Measurements from ENCODE around the gene ZNF524. TPM values are rescaled to one million over a fixed set of nuclear protein-coding genes. Genes with fewer than 3 reads are reported as not detected.

Gene ZNF524
- total and polyA plus RNA-seq, 5 donors from 2014 or later: 13.7 to 53.7 (median 42.7) TPM

GRCh38 chr19:55591555-55591954 lies 8.5 kb upstream of the ZNF524 start:
- H3K4me1 ChIP-seq (ENCODE audit: control insufficient read depth, insufficient read depth, low read length, poor library complexity, severe bottlenecking): peaks cover 15% of the 10 kb centered on the region
- Mint-ChIP-seq H3K27me3 (peaks cover 10% of the 10 kb centered on the region), H3K4me1 (peaks cover 0 to 12% (median 6%) of the 10 kb centered on the region in 4 donors), H3K9me3 (peaks cover 0 to 2% (median 0%) of the 10 kb centered on the region in 7 donors), H3K36me3 (peaks cover 30% of the 10 kb centered on the region), H3K4me3 (no peak overlapping the region), H3K27ac (no peak overlapping the region)
- no peaks in the 10 kb centered on the region for H3K9me3 ChIP-seq (ENCODE audit: control insufficient read depth in 2 of 2, low read length in 2 of 2)
- peaks cover 16% of the 10 kb centered on the region for H3K36me3 ChIP-seq (ENCODE audit: control insufficient read depth, insufficient read depth, low read length)
- no peak overlapping the region for H3K27ac ChIP-seq (ENCODE audit: insufficient read depth, low read length, poor library complexity, severe bottlenecking)
- ATAC-seq (ENCODE audit: low read depth in 2 of 2) (no peak), DNase-seq (no peak)
- H3K4me3 ChIP-seq (ENCODE audit: low read depth, low read length): no peak overlapping the region
- H3K27me3 ChIP-seq (ENCODE audit: control insufficient read depth, insufficient read depth, low read length): no peaks in the 10 kb centered on the region

- Histone ChIP-seq H3K9me3 (ENCODE audit: control insufficient read depth in 2 of 2, low read length in 2 of 2) (no peaks in the 10 kb centered on the region), H3K36me3 (ENCODE audit: control insufficient read depth, insufficient read depth, low read length) (peaks cover 16% of the 10 kb centered on the region), H3K4me3 (ENCODE audit: low read depth, low read length) (no peak overlapping the region), H3K4me1 (ENCODE audit: control insufficient read depth, insufficient read depth, low read length, poor library complexity, severe bottlenecking) (peaks cover 6% of the 10 kb centered on the region), H3K27ac (ENCODE audit: insufficient read depth, low read length, poor library complexity, severe bottlenecking) (no peak overlapping the region), H3K27me3 (ENCODE audit: control insufficient read depth, insufficient read depth, low read length) (no peaks in the 10 kb centered on the region)
- peaks cover 36% of the 10 kb centered on the region for H3K36me3 Mint-ChIP-seq
- no peak for DNase-seq
- H3K4me1 Mint-ChIP-seq: peaks cover 0 to 3% (median 1%) of the 10 kb centered on the region in 4 donors
- peaks cover 0 to 2% (median 0%) of the 10 kb centered on the region in 7 donors for H3K9me3 Mint-ChIP-seq
- ATAC-seq (ENCODE audit: low read depth in 2 of 2): no peak
- peaks cover under 1% of the 10 kb centered on the region for H3K27me3 Mint-ChIP-seq
- no peak overlapping the region for H3K4me3 Mint-ChIP-seq
- H3K27ac Mint-ChIP-seq: no peak overlapping the region
Measured at GRCh38 chr19:55592391-55593090, 7.5 kb upstream of the ZNF524 start.

DNA sequence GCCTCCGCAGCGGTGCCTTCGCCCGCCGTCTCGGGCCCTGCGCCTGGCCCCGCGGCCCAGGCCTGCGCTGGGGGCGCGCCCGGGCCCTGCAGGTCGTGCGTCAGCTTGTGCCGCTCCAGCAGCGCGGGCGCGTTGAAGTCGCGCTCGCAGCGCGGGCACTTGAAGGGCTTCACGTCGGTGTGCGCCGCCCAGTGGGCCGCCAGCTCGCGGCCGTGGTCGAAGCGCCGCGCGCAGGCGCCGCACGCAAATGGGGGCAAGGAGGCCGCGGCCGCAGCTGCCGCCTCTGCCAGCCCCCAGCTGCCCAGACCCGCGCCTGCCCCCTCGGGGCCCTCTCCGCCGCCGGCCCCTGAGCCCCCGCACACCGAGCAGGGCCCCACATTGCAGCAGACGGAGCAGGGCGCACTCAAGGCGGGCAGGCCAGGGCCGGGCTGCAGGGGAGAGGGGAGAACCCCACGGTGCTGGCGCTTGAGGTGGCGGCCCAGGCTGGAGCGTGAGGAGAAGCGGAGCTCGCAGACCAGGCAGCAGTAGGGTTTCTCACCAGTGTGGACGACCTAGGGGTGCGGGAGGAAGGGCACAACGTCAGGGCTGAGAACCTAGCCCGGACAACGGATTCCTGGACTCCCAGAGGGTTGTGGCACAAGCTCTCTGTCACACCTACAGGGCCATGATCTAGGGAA lies 6.9 kb upstream of the ZNF524 start:
- Mint-ChIP-seq H3K36me3 (peaks cover 36% of the 10 kb centered on the region), H3K27me3 (no peaks in the 10 kb centered on the region), H3K4me3 (no peak overlapping the region), H3K9me3 (peaks cover 0 to 2% (median 0%) of the 10 kb centered on the region in 7 donors), H3K4me1 (peaks cover 0 to 3% (median 1%) of the 10 kb centered on the region in 4 donors), H3K27ac (no peak overlapping the region)
- Histone ChIP-seq H3K4me1 (ENCODE audit: control insufficient read depth, insufficient read depth, low read length, poor library complexity, severe bottlenecking) (no peaks in the 10 kb centered on the region), H3K36me3 (ENCODE audit: control insufficient read depth, insufficient read depth, low read length) (peaks cover 16% of the 10 kb centered on the region), H3K9me3 (ENCODE audit: control insufficient read depth in 2 of 2, low read length in 2 of 2) (no peaks in the 10 kb centered on the region), H3K27ac (ENCODE audit: insufficient read depth, low read length, poor library complexity, severe bottlenecking) (no peak overlapping the region), H3K4me3 (ENCODE audit: low read depth, low read length) (no peak overlapping the region), H3K27me3 (ENCODE audit: control insufficient read depth, insufficient read depth, low read length) (no peaks in the 10 kb centered on the region)
- DNase-seq (no peak), ATAC-seq (ENCODE audit: low read depth in 2 of 2) (no peak)

DNA sequence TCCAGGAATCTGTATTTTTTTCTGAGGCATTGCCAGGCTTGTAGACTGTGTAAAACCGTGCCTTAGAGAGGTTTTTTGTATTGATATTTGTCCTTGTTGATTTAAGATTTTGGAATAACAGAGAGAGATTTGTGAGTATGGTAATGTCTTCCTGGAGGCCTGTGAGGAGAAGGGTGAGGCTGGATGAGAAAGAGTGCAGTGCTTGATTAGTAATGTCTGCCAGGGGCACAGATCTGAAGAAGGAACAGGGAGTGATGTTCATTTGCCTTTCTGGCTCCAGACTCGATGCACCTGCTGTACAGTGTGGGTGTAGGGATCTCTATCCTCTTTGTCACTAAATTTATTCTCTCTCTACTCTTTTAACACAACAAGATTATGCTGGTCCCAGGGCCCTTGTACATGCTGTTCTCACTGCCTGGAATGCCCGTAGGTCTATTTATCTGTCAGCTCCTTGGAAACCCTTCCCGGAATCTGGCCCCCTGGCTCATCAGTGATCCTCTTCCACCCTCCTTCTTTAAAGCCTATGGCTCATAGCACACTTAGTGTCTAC lies 5.0 kb upstream of the ZNF524 start:
- H3K4me1 Mint-ChIP-seq: peaks cover 0 to 10% (median 7%) of the 10 kb centered on the region in 4 donors
- DNase-seq: no peak
- Histone ChIP-seq H3K4me1 (ENCODE audit: control insufficient read depth, insufficient read depth, low read length, poor library complexity, severe bottlenecking) (no peaks in the 10 kb centered on the region), H3K4me3 (ENCODE audit: low read depth, low read length) (no peak overlapping the region), H3K9me3 (ENCODE audit: control insufficient read depth in 2 of 2, low read length in 2 of 2) (no peaks in the 10 kb centered on the region), H3K36me3 (ENCODE audit: control insufficient read depth, insufficient read depth, low read length) (peaks cover 16% of the 10 kb centered on the region), H3K27me3 (ENCODE audit: control insufficient read depth, insufficient read depth, low read length) (no peaks in the 10 kb centered on the region), H3K27ac (ENCODE audit: insufficient read depth, low read length, poor library complexity, severe bottlenecking) (no peak overlapping the region)
- peak overlapping the region in 1 of 3 donors; percentile 39 for H3K27ac Mint-ChIP-seq
- H3K36me3 Mint-ChIP-seq: peaks cover 36% of the 10 kb centered on the region
- ATAC-seq (ENCODE audit: low read depth in 2 of 2): no peak
- no peaks in the 10 kb centered on the region for H3K27me3 Mint-ChIP-seq
- peaks cover 0 to 2% (median 0%) of the 10 kb centered on the region in 7 donors for H3K9me3 Mint-ChIP-seq
- peak overlapping the region in 1 of 4 donors; percentile 20 for H3K4me3 Mint-ChIP-seq

DNA sequence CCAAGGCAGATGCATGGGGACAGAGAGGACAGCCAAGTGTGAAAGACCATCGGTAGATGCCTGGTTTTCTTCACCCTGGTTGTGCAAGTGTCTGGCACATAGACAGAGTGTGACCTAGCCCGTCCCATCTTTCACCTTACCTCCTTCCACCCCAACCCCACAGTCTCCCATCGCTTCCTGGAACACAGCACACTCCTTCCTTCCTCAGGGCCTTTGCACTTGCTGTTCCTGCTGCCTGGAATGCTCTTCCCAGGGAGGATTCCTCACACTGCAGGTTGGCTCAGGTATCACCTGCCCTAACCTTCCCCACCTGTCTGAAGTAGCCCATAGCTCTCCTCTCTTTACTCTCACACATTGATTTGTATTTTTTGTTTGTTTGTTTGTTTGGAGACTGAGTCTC lies 3.8 kb upstream of the ZNF524 start:
- Mint-ChIP-seq H3K9me3 (peaks cover 0 to 2% (median 0%) of the 10 kb centered on the region in 7 donors), H3K4me1 (peaks cover 0 to 17% (median 11%) of the 10 kb centered on the region in 4 donors), H3K4me3 (peak overlapping the region in 1 of 4 donors; percentile 29), H3K27me3 (no peaks in the 10 kb centered on the region), H3K36me3 (peaks cover 36% of the 10 kb centered on the region), H3K27ac (no peak overlapping the region)
- ATAC-seq (ENCODE audit: low read depth in 2 of 2): no peak
- Histone ChIP-seq H3K36me3 (ENCODE audit: control insufficient read depth, insufficient read depth, low read length) (peaks cover 16% of the 10 kb centered on the region), H3K27me3 (ENCODE audit: control insufficient read depth, insufficient read depth, low read length) (no peaks in the 10 kb centered on the region), H3K4me3 (ENCODE audit: low read depth, low read length) (no peak overlapping the region), H3K4me1 (ENCODE audit: control insufficient read depth, insufficient read depth, low read length, poor library complexity, severe bottlenecking) (peaks cover 9% of the 10 kb centered on the region), H3K9me3 (ENCODE audit: control insufficient read depth in 2 of 2, low read length in 2 of 2) (no peaks in the 10 kb centered on the region), H3K27ac (ENCODE audit: insufficient read depth, low read length, poor library complexity, severe bottlenecking) (no peak overlapping the region)
- DNase-seq: no peak

GRCh38 chr19:55597501-55597921 lies 2.6 kb upstream of the ZNF524 start:
- H3K9me3 Mint-ChIP-seq: peaks cover 0 to 2% (median 0%) of the 10 kb centered on the region in 7 donors
- no peaks in the 10 kb centered on the region for H3K9me3 ChIP-seq (ENCODE audit: control insufficient read depth in 2 of 2, low read length in 2 of 2)
- H3K4me1 Mint-ChIP-seq: peaks cover 0 to 23% (median 15%) of the 10 kb centered on the region in 4 donors
- H3K27me3 ChIP-seq (ENCODE audit: control insufficient read depth, insufficient read depth, low read length): no peaks in the 10 kb centered on the region
- DNase-seq (no peak), ATAC-seq (ENCODE audit: low read depth in 2 of 2) (no peak)
- no peak overlapping the region for H3K27ac Mint-ChIP-seq
- H3K36me3 ChIP-seq (ENCODE audit: control insufficient read depth, insufficient read depth, low read length): peaks cover 16% of the 10 kb centered on the region
- H3K36me3 Mint-ChIP-seq: peaks cover 31% of the 10 kb centered on the region
- peaks cover 10% of the 10 kb centered on the region for H3K4me1 ChIP-seq (ENCODE audit: control insufficient read depth, insufficient read depth, low read length, poor library complexity, severe bottlenecking)
- no peak overlapping the region for H3K4me3 ChIP-seq (ENCODE audit: low read depth, low read length)
- no peak overlapping the region for H3K27ac ChIP-seq (ENCODE audit: insufficient read depth, low read length, poor library complexity, severe bottlenecking)
- H3K27me3 Mint-ChIP-seq: no peaks in the 10 kb centered on the region
- H3K4me3 Mint-ChIP-seq: peak overlapping the region in 2 of 4 donors; percentile 22 to 30

GRCh38 chr19:55598034-55598433 lies 2.1 kb upstream of the ZNF524 start:
- DNase-seq: no peak
- Mint-ChIP-seq H3K27ac (peak overlapping the region in 2 of 3 donors; percentile 96 to 98), H3K36me3 (peaks cover 31% of the 10 kb centered on the region), H3K27me3 (no peaks in the 10 kb centered on the region), H3K4me3 (peak overlapping the region in 2 of 4 donors; percentile 41 to 42), H3K4me1 (peaks cover 0 to 23% (median 15%) of the 10 kb centered on the region in 4 donors), H3K9me3 (peaks cover 0 to 2% (median 0%) of the 10 kb centered on the region in 7 donors)
- Histone ChIP-seq H3K27me3 (ENCODE audit: control insufficient read depth, insufficient read depth, low read length) (no peaks in the 10 kb centered on the region), H3K4me3 (ENCODE audit: low read depth, low read length) (no peak overlapping the region), H3K9me3 (ENCODE audit: control insufficient read depth in 2 of 2, low read length in 2 of 2) (no peaks in the 10 kb centered on the region), H3K36me3 (ENCODE audit: control insufficient read depth, insufficient read depth, low read length) (peaks cover 16% of the 10 kb centered on the region), H3K4me1 (ENCODE audit: control insufficient read depth, insufficient read depth, low read length, poor library complexity, severe bottlenecking) (peaks cover 10% of the 10 kb centered on the region), H3K27ac (ENCODE audit: insufficient read depth, low read length, poor library complexity, severe bottlenecking) (peak overlapping the region; percentile 97)
- no peak for ATAC-seq (ENCODE audit: low read depth in 2 of 2)

All from CD4-positive, CD25-positive, alpha-beta regulatory T cell (primary cell).